HCT116 (cell line): ENCODE results near the gene ZNF224.

Source experiments
- CBX3 ChIP-seq: IDR thresholded peaks from 2 replicates; pipeline ENCODE4 v1.6.1; 2012; ENCODE audit warnings: low read depth
- CEBPB ChIP-seq: IDR thresholded peaks from 2 replicates; pipeline ENCODE4 v1.6.1; 2012; ENCODE audit warnings: low read depth
- CTCF ChIP-seq, 3 experiments: fragments of 200-600 bp in 1 of 3; sonication (generic) in 1 of 3; IDR thresholded peaks in 2 of 3; conservative IDR thresholded peaks in 1 of 3; 2 replicates each; pipeline ENCODE4 v1.5.1; 2012 to 2017; ENCODE audit warnings: low read depth in 2 of 3, low read length in 2 of 3, antibody characterized with exemption in 1 of 3, borderline replicate concordance in 1 of 3, control low read depth in 1 of 3, mild to moderate bottlenecking in 1 of 3, mixed read lengths in 1 of 3, mixed run types in 1 of 3, moderate library complexity in 1 of 3; ENCODE audit not compliant: insufficient read depth in 1 of 3
- EZH2 ChIP-seq: fragments of 200-600 bp; sonication (generic); IDR thresholded peaks from 2 replicates; pipeline ENCODE4 v1.6.1; 2017; ENCODE audit warnings: antibody characterized with exemption, mixed run types
- EZH2phosphoT487 ChIP-seq: fragments of 200-600 bp; IDR thresholded peaks from 2 replicates; pipeline ENCODE4 v1.6.1; 2018; ENCODE audit warnings: antibody characterized with exemption, borderline replicate concordance
- JUND ChIP-seq: IDR thresholded peaks from 2 replicates; pipeline ENCODE4 v1.6.1; 2012
- MAX ChIP-seq: IDR thresholded peaks from 2 replicates; pipeline ENCODE4 v1.6.1; 2012
- POLR2A ChIP-seq: IDR thresholded peaks from 2 replicates; pipeline ENCODE4 v1.7.0; 2011; ENCODE audit warnings: borderline replicate concordance; ENCODE audit not compliant: insufficient read depth, insufficient read length; ENCODE audit errors: extremely low read depth
- POLR2AphosphoS5 ChIP-seq: IDR thresholded peaks from 2 replicates; pipeline ENCODE4 v1.6.1; 2011; ENCODE audit warnings: mild to moderate bottlenecking, low read depth, low read length, moderate library complexity
- RAD21 ChIP-seq: IDR thresholded peaks from 2 replicates; pipeline ENCODE4 v1.6.1; 2012; ENCODE audit warnings: low read depth, mild to moderate bottlenecking
- REST ChIP-seq: IDR thresholded peaks from 2 replicates; pipeline ENCODE4 v1.6.1; 2012; ENCODE audit warnings: low read depth
- SP1 ChIP-seq: IDR thresholded peaks from 2 replicates; pipeline ENCODE4 v1.6.1; 2012; ENCODE audit warnings: low read depth
- YY1 ChIP-seq: IDR thresholded peaks from 2 replicates; pipeline ENCODE4 v1.6.1; 2011; ENCODE audit warnings: low read length, low read depth, moderate library complexity, mild to moderate bottlenecking; ENCODE audit not compliant: insufficient replicate concordance; ENCODE audit errors: extremely low read depth
- ZFX ChIP-seq: fragments of 450-650 bp; IDR thresholded peaks from 2 replicates; pipeline ENCODE4 v1.6.1; 2017

GRCh38 chr19:44093931-44094765 is at the start of gene ZNF224:
- TF ChIP-seq POLR2A (peak; percentile 39), CTCF (IDR thresholded peaks at IDR 0.05 in 2 of 3, conservative IDR thresholded peaks at IDR 0.05 in 1 of 3; ENCODE audit: borderline replicate concordance in 1 of 3, insufficient read depth in 1 of 3, low read depth in 2 of 3, low read length in 2 of 3) (no peak), MAX (no peak), EZH2 (no peak), CBX3 (peak; percentile 58; the same call in 1 of the 2 replicates), JUND (no peak), REST (no peak), CEBPB (no peak), POLR2AphosphoS5 (peak; percentile 69), ZFX (peak; percentile 53), RAD21 (no peak), EZH2phosphoT487 (no peak), YY1 (peak; percentile 65), SP1 (no peak)
